Body of pancreas (tissue), 4 donors: ENCODE data around the gene KCNAB1.

Experiments used
- CTCF ChIP-seq, 7 experiments: fragments of 450-650 bp in 4 of 7; fragments of 200-600 bp in 3 of 7; sonication (generic) in 3 of 7; IDR thresholded peaks; one replicate each; pipeline ENCODE4 v1.5.1; 2016 to 2019; ENCODE audit warnings: antibody characterized with exemption in 7 of 7
- POLR2A ChIP-seq, 3 donors: fragments of 450-650 bp; IDR thresholded peaks; one replicate each; pipeline ENCODE4 v1.6.1; 2016; ENCODE audit warnings: antibody characterized with exemption in 3 of 3, mild to moderate bottlenecking in 2 of 3

- TF ChIP-seq POLR2A (IDR thresholded peaks at IDR 0.05): no peak
- no peak for TF ChIP-seq CTCF (IDR thresholded peaks at IDR 0.05)
Measured at GRCh38 chr3:156341332-156341731, 221.0 kb downstream of the KCNAB1 start.
